GM12874 (cell line): Measurements from ENCODE around the gene ATP13A3.

Experiments used
- CTCF ChIP-seq: IDR thresholded peaks from 2 replicates; pipeline ENCODE4 v1.5.1; 2011; ENCODE audit warnings: low read depth, mild to moderate bottlenecking, control low read depth, low read length, moderate library complexity; ENCODE audit not compliant: insufficient read depth

Gene ATP13A3

GRCh38 chr3:194440756-194441155 is 46.0 kb downstream of the ATP13A3 start:
- no peak for TF ChIP-seq CTCF

DNA sequence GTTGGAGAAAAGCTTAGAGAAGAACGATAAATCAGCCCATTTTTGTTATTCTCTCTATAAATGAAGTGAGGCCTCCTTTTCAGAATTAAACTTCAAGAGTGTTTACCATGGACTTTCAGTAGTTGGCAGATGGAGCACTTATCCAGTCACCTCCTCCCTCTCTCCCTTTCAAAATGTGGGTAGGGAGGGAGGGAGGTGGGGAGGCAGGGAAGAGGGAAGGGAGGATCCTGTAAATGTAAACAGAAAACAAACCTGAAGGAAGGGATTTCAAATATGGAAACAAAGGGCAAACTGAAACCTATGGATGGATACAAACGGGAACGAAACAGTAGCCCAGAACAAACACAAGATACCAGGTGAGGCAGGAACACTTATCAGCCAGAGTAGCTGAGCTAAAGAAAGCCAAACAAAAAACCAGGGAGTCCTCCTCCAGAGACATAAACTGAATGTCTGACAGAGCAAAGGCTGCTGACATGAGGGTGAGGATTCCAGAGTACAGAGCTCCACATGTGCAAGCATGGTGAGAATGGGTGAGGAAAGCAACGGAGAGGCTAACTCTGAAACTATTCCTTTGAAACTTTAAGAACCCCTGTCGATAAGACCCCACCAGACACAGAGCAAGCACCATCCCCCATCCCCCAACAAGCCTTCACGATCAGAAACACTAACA is 46.8 kb downstream of the ATP13A3 start:
- no peak for TF ChIP-seq CTCF

DNA sequence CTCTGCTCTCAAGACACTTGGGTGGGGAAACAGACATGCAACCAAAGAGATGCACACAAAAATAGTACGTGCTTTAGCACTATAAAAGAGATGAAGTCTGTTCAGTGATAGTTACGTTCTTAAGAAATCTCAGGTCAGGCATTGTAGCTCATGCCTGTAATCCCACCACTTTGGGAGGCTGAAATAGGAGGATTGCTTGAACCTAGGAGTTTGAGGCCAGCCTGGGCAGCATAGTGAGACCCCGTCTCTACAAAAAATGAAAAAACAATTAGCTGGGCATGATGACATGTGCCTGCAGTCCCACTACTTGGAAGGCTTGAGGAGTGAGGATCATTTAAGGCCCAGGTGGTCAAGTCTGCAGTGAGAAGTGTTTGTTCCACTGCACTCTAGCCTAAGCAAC is 52.3 kb downstream of the ATP13A3 start:
- TF ChIP-seq CTCF: no peak

DNA sequence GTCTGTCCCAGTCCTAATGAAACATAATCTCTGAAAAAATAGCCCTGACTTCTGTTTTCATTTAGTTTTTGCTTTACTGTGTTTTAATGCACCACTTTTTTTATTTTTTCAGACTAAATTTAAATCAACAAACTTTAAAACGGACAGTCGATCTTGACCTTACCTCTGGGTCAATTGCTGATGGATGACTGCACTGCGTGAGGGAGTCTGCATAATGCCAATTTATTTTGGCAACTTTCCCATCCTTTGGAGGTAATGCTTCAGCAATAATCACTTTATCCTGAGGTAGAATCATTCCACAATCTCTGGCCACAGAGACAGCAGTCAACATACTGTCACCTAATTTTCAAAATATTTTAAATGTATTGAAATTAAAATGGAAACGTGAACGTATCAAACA is 55.2 kb downstream of the ATP13A3 start:
- TF ChIP-seq CTCF: no peak

DNA sequence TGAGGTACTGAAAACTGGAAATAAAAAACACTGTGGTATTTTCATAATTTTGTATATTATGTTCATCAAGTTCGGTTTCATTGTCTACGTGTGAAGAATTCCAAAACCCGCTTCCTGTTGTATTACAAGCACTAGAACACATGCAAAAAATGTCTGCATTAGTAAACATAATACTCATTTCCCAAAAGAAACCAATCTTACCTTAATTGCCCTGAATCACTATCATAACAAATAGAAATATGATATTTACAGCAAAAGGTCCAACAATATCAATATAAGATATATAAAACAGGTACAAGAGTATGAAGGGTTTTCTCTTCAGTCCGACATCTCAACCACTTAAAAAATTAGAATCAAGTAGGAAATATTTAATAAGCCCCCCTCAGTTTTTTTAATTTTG is 61.4 kb downstream of the ATP13A3 start:
- TF ChIP-seq CTCF: no peak

DNA sequence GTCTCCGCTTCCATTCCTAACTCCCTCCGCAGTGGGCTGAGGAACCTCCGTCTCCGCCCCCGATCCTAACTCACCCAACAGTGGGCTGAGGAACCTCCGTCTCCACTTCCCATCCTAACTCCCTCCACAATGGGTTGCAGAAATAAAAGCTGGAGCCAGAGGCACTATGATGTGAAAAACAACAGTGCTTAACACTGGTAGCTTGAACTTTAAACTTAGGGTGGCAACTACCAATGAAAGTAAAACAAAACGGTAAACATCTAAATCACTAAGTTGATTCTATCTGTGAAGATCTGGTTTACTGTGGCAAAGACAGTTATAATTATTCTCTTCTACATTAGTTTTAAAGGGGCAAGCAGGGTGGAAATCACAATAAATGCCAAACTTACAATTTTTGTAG is 61.8 kb downstream of the ATP13A3 start:
- no peak for TF ChIP-seq CTCF

GRCh38 chr3:194424373-194424772 is 62.4 kb downstream of the ATP13A3 start:
- no peak for TF ChIP-seq CTCF
